ENCODE data around the gene DCAF11. TPM values are rescaled to one million over a fixed set of nuclear protein-coding genes. Genes with fewer than 3 reads are reported as not detected.

Gene DCAF11
- total RNA-seq, 2 experiments from 2014 or later = 85.6 to 91.8 TPM

DNA sequence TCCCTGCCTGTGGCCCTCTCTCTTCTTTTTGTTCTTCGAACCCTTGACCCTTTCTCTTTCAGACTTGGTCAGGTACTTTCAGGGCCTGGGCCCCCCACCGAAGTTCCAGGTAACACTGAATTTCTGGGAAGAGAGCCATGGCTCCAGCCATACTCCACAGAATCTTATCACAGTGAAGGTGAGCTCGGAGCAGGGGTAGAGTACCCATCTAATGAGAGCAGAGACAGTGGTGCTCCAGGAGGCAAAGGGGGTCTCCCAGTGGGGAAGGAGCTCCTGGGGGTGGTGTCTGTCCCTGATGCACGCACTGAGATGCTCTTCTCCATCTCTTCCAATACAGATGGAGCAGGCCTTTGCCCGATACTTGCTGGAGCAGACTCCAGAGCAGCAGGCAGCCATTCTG, 51.2 kb downstream of the DCAF11 start:
- ChIA-PET POLR2A (interaction anchor here (1.5 to 2.2 kb wide), 2 partner anchors 16 to 23 kb away, joined by 5 to 6 read pairs; partner anchors contain the start of gene IPO4), CTCF (no interaction called here)
- H3K4me3 Mint-ChIP-seq = no peak overlapping the region
- intact Hi-C loops (cut with micrococcal nuclease) = no loop called here
- no peak for DNase-seq
- no peaks in the 10 kb centered on the region for H3K27me3 Mint-ChIP-seq
- H3K27ac Mint-ChIP-seq = peak overlapping the region; percentile 53
- H3K9me3 Mint-ChIP-seq = no peaks in the 10 kb centered on the region
- H3K4me1 Mint-ChIP-seq (ENCODE audit: low read depth) = peaks cover 46% of the 10 kb centered on the region
- peaks cover 67% of the 10 kb centered on the region for H3K36me3 Mint-ChIP-seq

- intact Hi-C loops (cut with micrococcal nuclease) = no loop called here
- no peak for DNase-seq
- no peaks in the 10 kb centered on the region for H3K27me3 Mint-ChIP-seq
- H3K9me3 Mint-ChIP-seq = no peaks in the 10 kb centered on the region
- H3K4me3 Mint-ChIP-seq = no peak overlapping the region
- H3K4me1 Mint-ChIP-seq (ENCODE audit: low read depth) = peaks cover 44% of the 10 kb centered on the region
- ChIA-PET CTCF (no interaction called here), POLR2A (interaction anchor here (0.6 kb wide), 1 partner anchor 11 kb away, joined by 3 read pairs; no protein-coding TSS in a partner anchor)
- H3K27ac Mint-ChIP-seq = peak overlapping the region; percentile 47
- H3K36me3 Mint-ChIP-seq = peaks cover 54% of the 10 kb centered on the region
These were observed 53.0 kb downstream of the DCAF11 start for GRCh38 chr14:24167469-24168114.

DNA sequence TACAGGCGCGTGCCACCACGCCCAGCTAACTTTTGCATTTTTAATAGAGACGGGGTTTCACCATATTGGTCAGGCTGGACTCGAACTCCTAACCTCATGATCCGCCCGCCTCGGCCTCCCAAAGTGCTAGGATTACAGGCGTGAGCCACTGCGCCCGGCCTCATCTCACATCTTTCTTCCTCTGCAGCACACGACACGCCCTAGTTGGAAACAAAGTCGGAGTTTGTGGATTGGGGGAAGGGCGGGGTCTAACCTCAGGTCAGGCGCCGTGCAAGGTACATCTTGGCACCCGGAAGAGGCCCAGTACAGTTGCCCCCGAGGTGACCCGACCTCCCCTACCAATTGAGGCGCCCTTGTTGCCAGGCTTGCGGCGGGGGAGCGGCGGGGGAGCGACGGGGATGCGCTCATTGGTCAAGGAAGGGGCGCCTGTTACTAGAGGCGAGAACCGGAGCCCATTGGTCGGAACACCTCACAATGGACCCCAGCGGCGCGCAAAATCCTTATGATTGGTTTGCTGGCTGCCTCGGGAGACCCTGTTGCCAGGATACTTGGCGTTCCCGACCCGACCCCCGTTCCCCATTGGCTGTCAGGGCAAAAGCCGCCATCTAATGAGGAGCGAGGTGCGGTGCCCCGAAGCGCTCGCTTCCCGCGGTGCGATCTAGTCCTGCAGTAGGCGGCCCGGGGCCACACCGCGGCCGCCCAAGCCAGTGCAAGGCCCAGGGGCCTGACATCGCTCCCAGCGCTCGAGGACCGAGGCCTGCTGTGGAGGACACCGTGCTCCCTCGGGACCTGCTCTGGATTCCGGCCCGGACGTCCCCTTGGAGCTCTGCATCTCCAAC, 57.1 kb downstream of the DCAF11 start, which contains the start of gene REC8:
REC8 (plus strand) TSS at position 659 of the 839 bp plus-strand sequence. CDS start 473 bp downstream, outside the sequence.
- Mint-ChIP-seq H3K36me3 (peaks cover 23% of the 10 kb centered on the region), H3K27me3 (no peaks in the 10 kb centered on the region), H3K27ac (peak within 1 kb of the TSS; percentile 61), H3K9me3 (no peaks in the 10 kb centered on the region), H3K4me1 (ENCODE audit: low read depth) (peaks cover 22% of the 10 kb centered on the region), H3K4me3 (peak within 1 kb of the TSS; percentile 68)
- intact Hi-C loops (cut with micrococcal nuclease) = no loop called here
- ChIA-PET CTCF (interaction anchor here (2.1 kb wide), 1 partner anchor 10 kb away, joined by 10 read pairs; the partner anchor contains the start of gene IRF9), POLR2A (interaction anchor here (0.6 to 1.7 kb wide), 5 partner anchors 9 to 266 kb away, joined by 3 to 9 read pairs (median 4); partner anchors contain the start of genes IPO4 and IRF9)
- peak; percentile 81 for DNase-seq

DNA sequence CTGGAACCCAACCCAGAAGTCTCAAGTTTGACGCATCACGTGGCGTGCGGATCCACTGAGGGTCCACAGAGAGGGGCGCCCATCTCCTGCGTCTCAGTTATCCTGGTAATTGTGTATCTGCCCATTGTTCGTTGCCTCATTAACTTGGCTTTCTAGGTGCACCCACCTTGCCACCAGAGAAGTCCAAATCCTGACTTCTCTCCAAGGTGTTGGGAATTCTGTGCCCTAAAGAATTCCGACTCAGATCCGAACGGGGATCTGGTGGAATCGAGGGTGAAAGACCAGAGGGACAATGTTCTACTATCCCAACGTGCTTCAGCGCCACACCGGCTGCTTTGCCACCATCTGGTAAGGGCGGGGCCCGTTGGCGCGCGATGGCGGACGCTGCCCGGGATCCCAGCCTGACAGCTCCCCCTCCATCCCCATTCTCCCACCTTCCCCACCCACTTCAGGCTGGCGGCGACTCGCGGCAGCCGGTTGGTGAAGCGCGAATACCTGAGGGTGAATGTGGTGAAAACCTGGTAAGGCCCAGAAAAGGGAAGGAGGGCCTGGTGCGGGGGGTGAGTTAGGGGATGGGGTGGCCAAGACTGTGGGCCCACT, 57.8 kb downstream of the DCAF11 start:
- Mint-ChIP-seq H3K4me1 (ENCODE audit: low read depth) (peaks cover 19% of the 10 kb centered on the region), H3K9me3 (no peaks in the 10 kb centered on the region), H3K27ac (peak overlapping the region; percentile 7), H3K4me3 (peak overlapping the region; percentile 68), H3K27me3 (no peaks in the 10 kb centered on the region), H3K36me3 (peaks cover 25% of the 10 kb centered on the region)
- POLR2A ChIA-PET = interaction anchor here (0.6 to 1.7 kb wide), 2 partner anchors 10 to 16 kb away, joined by 3 to 5 read pairs; partner anchors contain the start of gene IPO4
- intact Hi-C loops (cut with micrococcal nuclease) = no loop called here
- CTCF ChIA-PET = interaction anchor here (0.6 kb wide), 1 partner anchor 74 kb away, joined by 3 read pairs; no protein-coding TSS in a partner anchor
- no peak for DNase-seq

- DNase-seq = no peak
- no peaks in the 10 kb centered on the region for H3K27me3 Mint-ChIP-seq
- peaks cover 15% of the 10 kb centered on the region for H3K4me1 Mint-ChIP-seq (ENCODE audit: low read depth)
- H3K27ac Mint-ChIP-seq = no peak overlapping the region
- H3K9me3 Mint-ChIP-seq = no peaks in the 10 kb centered on the region
- intact Hi-C loops (cut with micrococcal nuclease) = no loop called here
- CTCF ChIA-PET = interaction anchor here (0.6 to 1.3 kb wide), 3 partner anchors 11 to 115 kb away, joined by 3 to 8 read pairs (median 5); partner anchors contain the start of gene IRF9
- H3K36me3 Mint-ChIP-seq = peaks cover 24% of the 10 kb centered on the region
- H3K4me3 Mint-ChIP-seq = no peak overlapping the region
- POLR2A ChIA-PET = interaction anchor here (1.7 kb wide), 1 partner anchor 16 kb away, joined by 5 read pairs; the partner anchor contains the start of gene IPO4
These were observed 58.3 kb downstream of the DCAF11 start for GRCh38 chr14:24172871-24173281.

Small RNAs within 50 kb of the gene (microRNA-seq; reads per million reads assigned to microRNA genes)
- not detected for gene MIR7703 (ENCODE audit: borderline microRNAs expressed, borderline number of aligned reads, borderline replicate concordance)

Other genes with a start within 250 kb of the DCAF11 start
- gene DHRS4, start 161.0 kb upstream of the DCAF11 start, total RNA-seq = 10 to 100 TPM; 25.7 to 27.0 TPM
- gene DHRS4L2, start 125.8 kb upstream of the DCAF11 start, total RNA-seq = 10 to 100 TPM; 27.6 to 29.6 TPM
- gene CARMIL3, start 62.8 kb upstream of the DCAF11 start, total RNA-seq = under 1 TPM; 0.75 to 1.00 TPM
- not detected for gene CPNE6, start 43.2 kb upstream of the DCAF11 start, total RNA-seq
- gene PCK2, start 20.5 kb upstream of the DCAF11 start, total RNA-seq = 100 to 1,000 TPM; 118 to 125 TPM
- 1 to 10 TPM; 1.2 to 1.9 TPM for gene NRL, start 172 bp downstream of the DCAF11 start, total RNA-seq
- gene FITM1, start 15.9 kb downstream of the DCAF11 start, total RNA-seq = under 1 TPM in 1 of 2 experiments, not detected in 1; 0.86 TPM
- gene PSME1, start 21.4 kb downstream of the DCAF11 start, total RNA-seq = 100 to 1,000 TPM; 403 to 427 TPM
- gene EMC9, start 26.8 kb downstream of the DCAF11 start, total RNA-seq = 10 to 100 TPM; 40.0 to 40.9 TPM
- 100 to 1,000 TPM; 404 to 411 TPM for gene PSME2, start 31.8 kb downstream of the DCAF11 start, total RNA-seq
- gene RNF31, start 32.7 kb downstream of the DCAF11 start, total RNA-seq = 10 to 100 TPM; 75.5 to 80.4 TPM
- gene IRF9, start 46.5 kb downstream of the DCAF11 start, total RNA-seq = 100 to 1,000 TPM; 158 to 172 TPM
- gene REC8, start 57.3 kb downstream of the DCAF11 start, total RNA-seq = 10 to 100 TPM; 24.9 to 27.9 TPM
- 10 to 100 TPM; 69.5 to 72.6 TPM for gene IPO4, start 74.0 kb downstream of the DCAF11 start, total RNA-seq
- gene TM9SF1, start 80.7 kb downstream of the DCAF11 start, total RNA-seq = 10 to 100 TPM; 23.7 to 26.7 TPM
- under 1 TPM in 1 of 2 experiments, not detected in 1; 0.50 TPM for gene TSSK4, start 90.9 kb downstream of the DCAF11 start, total RNA-seq
- 10 to 100 TPM; 79.0 to 84.6 TPM for gene CHMP4A, start 98.7 kb downstream of the DCAF11 start, total RNA-seq
- gene MDP1, start 101.3 kb downstream of the DCAF11 start, total RNA-seq = 10 to 100 TPM; 14.2 to 15.8 TPM
- gene NEDD8, start 117.6 kb downstream of the DCAF11 start, total RNA-seq = 100 to 1,000 TPM; 202 to 213 TPM
- gene GMPR2, start 118.2 kb downstream of the DCAF11 start, total RNA-seq = 10 to 100 TPM; 56.9 to 64.6 TPM
- gene TINF2, start 127.8 kb downstream of the DCAF11 start, total RNA-seq = 100 to 1,000 TPM in 1 of 2 experiments, 10 to 100 TPM in 1; 94.9 to 101 TPM
- 1 to 10 TPM; 3.7 to 4.5 TPM for gene TGM1, start 148.4 kb downstream of the DCAF11 start, total RNA-seq
- gene RABGGTA, start 156.8 kb downstream of the DCAF11 start, total RNA-seq = 10 to 100 TPM; 39.5 to 40.6 TPM
- gene DHRS1, start 185.0 kb downstream of the DCAF11 start, total RNA-seq = 10 to 100 TPM; 14.7 to 14.9 TPM
- 10 to 100 TPM; 30.7 to 30.9 TPM for gene NOP9, start 185.1 kb downstream of the DCAF11 start, total RNA-seq
- 10 to 100 TPM; 22.6 to 25.8 TPM for gene CIDEB, start 193.2 kb downstream of the DCAF11 start, total RNA-seq
- 1 to 10 TPM; 9.4 to 9.6 TPM for gene LTB4R2, start 195.4 kb downstream of the DCAF11 start, total RNA-seq
- 10 to 100 TPM; 15.4 to 16.7 TPM for gene LTB4R, start 196.7 kb downstream of the DCAF11 start, total RNA-seq
- gene ADCY4, start 220.3 kb downstream of the DCAF11 start, total RNA-seq = 1 to 10 TPM; 1.6 to 2.4 TPM
- 10 to 100 TPM; 11.0 to 11.8 TPM for gene RIPK3, start 225.2 kb downstream of the DCAF11 start, total RNA-seq